Neural cell (in vitro differentiated cells): ENCODE data around the gene NAT8. TPM values are rescaled to one million over a fixed set of nuclear protein-coding genes. Genes with fewer than 3 reads are reported as not detected.

Experiments
- H2AFZ ChIP-seq: fragments of 200-600, 300-800 bp; sonication (generic), shearing (Covaris generic); 2 replicates; pipeline ENCODE4 v1.6.0; 2014; ENCODE audit warnings: low read depth, mild to moderate bottlenecking, antibody characterized with exemption, low read length, moderate library complexity
- H3F3A ChIP-seq: fragments of 200-600 bp; shearing (Covaris generic); 2 replicates; pipeline ENCODE4 v1.6.1; 2016; ENCODE audit warnings: mild to moderate bottlenecking, moderate library complexity, mixed read lengths, antibody characterized with exemption, low read length; ENCODE audit not compliant: insufficient read depth, poor library complexity, severe bottlenecking
- H3K27ac ChIP-seq: fragments of 200-600, 300-800 bp; sonication (generic), shearing (Covaris generic); 2 replicates; pipeline ENCODE4 v1.5.1; 2014; ENCODE audit warnings: mild to moderate bottlenecking, low read length, moderate library complexity
- H3K27me3 ChIP-seq: fragments of 300-800, 200-600 bp; sonication (generic), shearing (Covaris generic); 2 replicates; pipeline ENCODE4 v1.6.0; 2014; ENCODE audit warnings: mild to moderate bottlenecking, low read depth, low read length, moderate library complexity; ENCODE audit not compliant: insufficient read depth
- H3K36me3 ChIP-seq: fragments of 300-800, 200-600 bp; sonication (generic), shearing (Covaris generic); 2 replicates; pipeline ENCODE4 v1.5.1; 2014; ENCODE audit warnings: mild to moderate bottlenecking, antibody characterized with exemption, low read length, moderate library complexity; ENCODE audit not compliant: insufficient read depth
- H3K4me2 ChIP-seq: fragments of 300-800, 200-600 bp; sonication (generic), shearing (Covaris generic); 2 replicates; pipeline ENCODE4 v1.6.0; 2014; ENCODE audit warnings: mild to moderate bottlenecking, low read length
- H3K4me3 ChIP-seq: fragments of 300-800, 200-600 bp; sonication (generic), shearing (Covaris generic); 2 replicates; pipeline ENCODE4 v1.5.1; 2014; ENCODE audit warnings: mild to moderate bottlenecking, low read length, moderate library complexity
- H3K79me2 ChIP-seq: fragments of 200-600 bp; shearing (Covaris generic); replicated peaks from 2 replicates; pipeline ENCODE4 v1.6.0; 2014; ENCODE audit warnings: mild to moderate bottlenecking, low read length, moderate library complexity; ENCODE audit not compliant: insufficient read depth
- H3K9ac ChIP-seq: fragments of 300-800, 200-600 bp; sonication (generic), shearing (Covaris generic); 2 replicates; pipeline ENCODE4 v1.6.1; 2016; ENCODE audit warnings: mild to moderate bottlenecking, low read length, mixed read lengths
- H3K9me2 ChIP-seq: fragments of 200-600 bp; shearing (Covaris generic); 2 replicates; pipeline ENCODE4 v1.6.1; 2016; ENCODE audit warnings: mild to moderate bottlenecking, low read length, mixed read lengths; ENCODE audit not compliant: insufficient read depth
- H3K9me3 ChIP-seq: fragments of 200-600, 300-800 bp; sonication (generic), shearing (Covaris generic); 2 replicates; pipeline ENCODE4 v1.6.1; 2016; ENCODE audit warnings: mild to moderate bottlenecking, mixed run types, low read length, moderate library complexity, mixed read lengths
- H4K20me1 ChIP-seq: fragments of 200-600 bp; shearing (Covaris generic); 2 replicates; pipeline ENCODE4 v1.6.1; 2016; ENCODE audit warnings: mild to moderate bottlenecking, mixed run types; ENCODE audit not compliant: insufficient read depth
- EP300 ChIP-seq: fragments of 450-650 bp; conservative IDR thresholded peaks from 2 replicates; pipeline ENCODE4 v1.6.1; 2014; ENCODE audit warnings: antibody characterized with exemption, mild to moderate bottlenecking, moderate library complexity; ENCODE audit not compliant: poor library complexity, severe bottlenecking
- EZH2 ChIP-seq: fragments of 200-600, 300-800 bp; shearing (Covaris generic), sonication (generic); IDR thresholded peaks from 2 replicates; pipeline ENCODE4 v1.6.1; 2014; ENCODE audit warnings: antibody characterized with exemption, low read length, borderline replicate concordance, mild to moderate bottlenecking; ENCODE audit not compliant: insufficient read depth, poor library complexity, severe bottlenecking
- MXI1 ChIP-seq: fragments of 450-650 bp; conservative IDR thresholded peaks from 2 replicates; pipeline ENCODE4 v1.6.1; 2014; ENCODE audit warnings: antibody characterized with exemption, mild to moderate bottlenecking; ENCODE audit not compliant: poor library complexity, severe bottlenecking
- POLR2AphosphoS5 ChIP-seq: IDR thresholded peaks from 2 replicates; pipeline ENCODE4 v1.6.1; 2012
- RAD21 ChIP-seq: fragments of 450-650 bp; conservative IDR thresholded peaks from 2 replicates; pipeline ENCODE4 v1.6.1; 2014; ENCODE audit warnings: antibody characterized with exemption, mild to moderate bottlenecking, moderate library complexity
- SMC3 ChIP-seq: fragments of 450-650 bp; conservative IDR thresholded peaks from 2 replicates; pipeline ENCODE4 v1.6.1; 2014; ENCODE audit warnings: antibody characterized with exemption, mild to moderate bottlenecking, moderate library complexity; ENCODE audit not compliant: poor library complexity
- TAF1 ChIP-seq: IDR thresholded peaks from 2 replicates; pipeline ENCODE4 v1.6.1; 2012; ENCODE audit warnings: low read depth
- polyA plus RNA-seq: library from polyadenylated mRNA; depleted of rRNA; stranded (reverse); fragments of >200 nt; gene quantifications from 2 replicates; pipeline ENCODE4 v1.2.3, GENCODE V29; 2014
- TF ChIP-seq, protein P1 (sequence below): IDR thresholded peaks from 2 replicates; pipeline ENCODE4 v1.6.1; 2012; ENCODE audit warnings: borderline replicate concordance
- TF ChIP-seq, protein P2 (sequence below): fragments of 450-650 bp; IDR thresholded peaks from 2 replicates; pipeline ENCODE4 v1.5.1; 2014; ENCODE audit warnings: antibody characterized with exemption, mild to moderate bottlenecking, moderate library complexity; ENCODE audit not compliant: poor library complexity, severe bottlenecking

The NAT8 gene
- polyA plus RNA-seq, 1 donor from 2014 or later = not detected

DNA sequence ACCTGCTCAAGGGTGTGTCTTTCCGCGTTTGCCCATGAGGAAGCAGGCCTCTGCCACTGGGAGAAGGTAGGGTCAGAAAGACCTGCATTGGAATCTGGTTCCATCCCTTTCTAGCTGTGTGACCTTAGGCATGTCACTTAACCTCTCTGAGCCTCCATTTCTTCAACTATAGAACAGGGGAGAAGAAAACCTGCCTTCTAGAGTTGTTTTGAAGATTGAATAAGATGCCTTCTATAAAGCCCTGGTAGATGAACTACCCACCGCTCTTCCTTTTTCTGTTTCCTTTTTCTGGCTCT lies 507 bp downstream of the NAT8 start:
- Histone ChIP-seq H3F3A (no peaks in the 10 kb centered on the region), H3K4me2 (no peak overlapping the region), H3K27ac (no peak overlapping the region), H3K27me3 (no peaks in the 10 kb centered on the region), H3K9me3 (no peaks in the 10 kb centered on the region), H2AFZ (no peak overlapping the region), H3K9me2 (no peaks in the 10 kb centered on the region), H3K9ac (no peak overlapping the region), H4K20me1 (no peaks in the 10 kb centered on the region), H3K79me2 (no peaks in the 10 kb centered on the region), H3K36me3 (no peaks in the 10 kb centered on the region), H3K4me3 (no peak overlapping the region)
- TF ChIP-seq EZH2 (no peak), RAD21 (no peak), TAF1 (no peak), MXI1 (no peak), SMC3 (no peak), POLR2AphosphoS5 (no peak), EP300 (no peak)
- TF ChIP-seq, protein P1, sequence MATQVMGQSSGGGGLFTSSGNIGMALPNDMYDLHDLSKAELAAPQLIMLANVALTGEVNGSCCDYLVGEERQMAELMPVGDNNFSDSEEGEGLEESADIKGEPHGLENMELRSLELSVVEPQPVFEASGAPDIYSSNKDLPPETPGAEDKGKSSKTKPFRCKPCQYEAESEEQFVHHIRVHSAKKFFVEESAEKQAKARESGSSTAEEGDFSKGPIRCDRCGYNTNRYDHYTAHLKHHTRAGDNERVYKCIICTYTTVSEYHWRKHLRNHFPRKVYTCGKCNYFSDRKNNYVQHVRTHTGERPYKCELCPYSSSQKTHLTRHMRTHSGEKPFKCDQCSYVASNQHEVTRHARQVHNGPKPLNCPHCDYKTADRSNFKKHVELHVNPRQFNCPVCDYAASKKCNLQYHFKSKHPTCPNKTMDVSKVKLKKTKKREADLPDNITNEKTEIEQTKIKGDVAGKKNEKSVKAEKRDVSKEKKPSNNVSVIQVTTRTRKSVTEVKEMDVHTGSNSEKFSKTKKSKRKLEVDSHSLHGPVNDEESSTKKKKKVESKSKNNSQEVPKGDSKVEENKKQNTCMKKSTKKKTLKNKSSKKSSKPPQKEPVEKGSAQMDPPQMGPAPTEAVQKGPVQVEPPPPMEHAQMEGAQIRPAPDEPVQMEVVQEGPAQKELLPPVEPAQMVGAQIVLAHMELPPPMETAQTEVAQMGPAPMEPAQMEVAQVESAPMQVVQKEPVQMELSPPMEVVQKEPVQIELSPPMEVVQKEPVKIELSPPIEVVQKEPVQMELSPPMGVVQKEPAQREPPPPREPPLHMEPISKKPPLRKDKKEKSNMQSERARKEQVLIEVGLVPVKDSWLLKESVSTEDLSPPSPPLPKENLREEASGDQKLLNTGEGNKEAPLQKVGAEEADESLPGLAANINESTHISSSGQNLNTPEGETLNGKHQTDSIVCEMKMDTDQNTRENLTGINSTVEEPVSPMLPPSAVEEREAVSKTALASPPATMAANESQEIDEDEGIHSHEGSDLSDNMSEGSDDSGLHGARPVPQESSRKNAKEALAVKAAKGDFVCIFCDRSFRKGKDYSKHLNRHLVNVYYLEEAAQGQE = no peak
- TF ChIP-seq, protein P2, sequence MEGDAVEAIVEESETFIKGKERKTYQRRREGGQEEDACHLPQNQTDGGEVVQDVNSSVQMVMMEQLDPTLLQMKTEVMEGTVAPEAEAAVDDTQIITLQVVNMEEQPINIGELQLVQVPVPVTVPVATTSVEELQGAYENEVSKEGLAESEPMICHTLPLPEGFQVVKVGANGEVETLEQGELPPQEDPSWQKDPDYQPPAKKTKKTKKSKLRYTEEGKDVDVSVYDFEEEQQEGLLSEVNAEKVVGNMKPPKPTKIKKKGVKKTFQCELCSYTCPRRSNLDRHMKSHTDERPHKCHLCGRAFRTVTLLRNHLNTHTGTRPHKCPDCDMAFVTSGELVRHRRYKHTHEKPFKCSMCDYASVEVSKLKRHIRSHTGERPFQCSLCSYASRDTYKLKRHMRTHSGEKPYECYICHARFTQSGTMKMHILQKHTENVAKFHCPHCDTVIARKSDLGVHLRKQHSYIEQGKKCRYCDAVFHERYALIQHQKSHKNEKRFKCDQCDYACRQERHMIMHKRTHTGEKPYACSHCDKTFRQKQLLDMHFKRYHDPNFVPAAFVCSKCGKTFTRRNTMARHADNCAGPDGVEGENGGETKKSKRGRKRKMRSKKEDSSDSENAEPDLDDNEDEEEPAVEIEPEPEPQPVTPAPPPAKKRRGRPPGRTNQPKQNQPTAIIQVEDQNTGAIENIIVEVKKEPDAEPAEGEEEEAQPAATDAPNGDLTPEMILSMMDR = no peak

DNA sequence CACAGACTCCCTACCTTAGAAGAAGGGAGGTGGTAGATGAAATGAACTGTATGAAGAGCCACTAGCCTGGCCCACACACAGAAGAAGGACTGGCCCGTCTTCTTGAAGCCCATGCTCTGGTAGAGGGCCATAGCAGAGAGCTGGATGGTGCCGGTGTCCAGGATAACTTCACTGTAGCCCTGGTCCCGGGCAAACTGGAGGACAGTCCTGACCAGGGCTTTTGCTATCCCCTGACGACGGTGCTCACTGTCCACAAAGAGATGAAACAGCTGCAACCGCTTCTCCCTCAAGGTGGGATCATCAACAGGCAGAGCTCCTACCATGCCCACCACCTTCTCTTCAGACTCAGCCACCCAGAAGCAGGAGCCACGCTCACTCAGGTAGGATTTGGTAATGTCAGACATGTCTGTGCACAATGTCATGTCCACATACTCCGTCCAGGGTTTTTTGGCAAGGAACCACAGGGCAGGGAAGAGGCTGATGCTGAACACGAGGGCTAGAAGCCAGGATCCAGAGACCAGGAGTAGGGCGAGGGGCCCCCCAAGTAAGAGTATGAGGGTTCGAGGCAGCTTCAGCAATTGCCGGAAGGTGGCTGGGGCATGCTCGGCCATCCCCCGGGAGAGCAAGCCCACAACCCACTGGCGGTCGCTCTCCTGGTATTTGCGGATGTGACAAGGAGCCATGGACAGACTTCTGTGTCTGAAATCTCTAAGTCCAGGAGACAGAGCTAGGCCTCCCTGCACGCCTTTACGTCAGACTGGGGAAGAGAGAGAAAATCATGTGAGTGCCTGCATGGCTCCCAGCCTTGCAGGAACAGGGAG lies 1.1 kb downstream of the NAT8 start:
- H3K9me3 ChIP-seq = no peaks in the 10 kb centered on the region
- no peaks in the 10 kb centered on the region for H3K9me2 ChIP-seq
- H3K36me3 ChIP-seq = no peaks in the 10 kb centered on the region
- no peak overlapping the region for H3K27ac ChIP-seq
- TF ChIP-seq EP300 (no peak), RAD21 (no peak), POLR2AphosphoS5 (no peak), MXI1 (no peak), EZH2 (no peak), TAF1 (no peak), SMC3 (no peak)
- TF ChIP-seq, protein P2 = no peak
- TF ChIP-seq, protein P1 = no peak
- H2AFZ ChIP-seq = no peak overlapping the region
- H3K27me3 ChIP-seq = no peaks in the 10 kb centered on the region
- no peaks in the 10 kb centered on the region for H3K79me2 ChIP-seq
- H3K9ac ChIP-seq = no peak overlapping the region
- H3K4me3 ChIP-seq = no peak overlapping the region
- no peaks in the 10 kb centered on the region for H4K20me1 ChIP-seq
- no peaks in the 10 kb centered on the region for H3F3A ChIP-seq
- no peak overlapping the region for H3K4me2 ChIP-seq
